Measurements from ENCODE around the gene COL6A1. TPM values are rescaled to one million over a fixed set of nuclear protein-coding genes. Genes with fewer than 3 reads are reported as not detected.
"Not testable (repeated sequence)": the region's sequence is repeated elsewhere in the genome, so short reads cannot be mapped to it uniquely, and the experiment has no call there.

COL6A1 gene
- polyA plus RNA-seq, 2 of the 4 experiments (the other 2 are of a cell fraction), result 3.9 to 18.3 TPM

GRCh38 chr21:46005481-46005881 lies 23.9 kb downstream of the COL6A1 start:
- Histone ChIP-seq H3K4me2 (no peak overlapping the region), H3K27ac (no peak overlapping the region), H3K9me3 (no peaks in the 10 kb centered on the region; the same call in 2 of the 3 replicates), H3K4me1 (no peaks in the 10 kb centered on the region), H3K4me3 (no peak overlapping the region)
- ATAC-seq, result no peak
- TF ChIP-seq RFX5 (IDR thresholded peaks at IDR 0.05), result no peak
- WGBS (ENCODE audit: missing lambda C conversion rate), result 91% methylated on average over 12 of the region's 20 CpGs
- no peak for FAIRE-seq
- ChIA-PET POLR2A (no interaction called here), CTCF (no interaction called here)
- DNase-seq (ENCODE audit: low read depth in 1 of 2, low spot score in 1 of 2), result no peak

- H3K27ac ChIP-seq; H3K4me1 ChIP-seq; POLR2A ChIA-PET; H3K4me2 ChIP-seq; DNase-seq (ENCODE audit: low read depth in 1 of 2, low spot score in 1 of 2); H3K4me3 ChIP-seq; ATAC-seq; FAIRE-seq; H3K9me3 ChIP-seq; CTCF ChIA-PET: not testable (repeated sequence)
- WGBS (ENCODE audit: missing lambda C conversion rate), result no CpG with 5 or more reads among the region's 64 CpGs
Observed at GRCh38 chr21:46005894-46006546, 24.4 kb downstream of the COL6A1 start.

GRCh38 chr21:46006547-46007491 lies 25.2 kb downstream of the COL6A1 start:
- POLR2A ChIA-PET, result no interaction called here
- Histone ChIP-seq H3K9me3 (no peaks in the 10 kb centered on the region; the same call in 2 of the 3 replicates), H3K4me3 (no peak overlapping the region), H3K4me1 (no peaks in the 10 kb centered on the region), H3K27ac (no peak overlapping the region), H3K4me2 (no peak overlapping the region)
- CTCF ChIA-PET, result no interaction called here
- FAIRE-seq (no peak), ATAC-seq (no peak), DNase-seq (ENCODE audit: low read depth in 1 of 2, low spot score in 1 of 2) (no peak)
- TF ChIP-seq SMC3 (IDR thresholded peaks at IDR 0.05) (no peak), HDAC2 (IDR thresholded peaks at IDR 0.05) (no peak), EHF (CRISPR knock-in tag; IDR thresholded peaks at IDR 0.05) (no peak), ZNF302 (CRISPR knock-in tag; IDR thresholded peaks at IDR 0.05) (no peak), CBX8 (IDR thresholded peaks at IDR 0.05) (no peak), NR3C1 (IDR thresholded peaks at IDR 0.05) (no peak), NFE2L2 (conservative IDR thresholded peaks at IDR 0.05; ENCODE audit: low read length) (no peak), CBX2 (IDR thresholded peaks at IDR 0.05; ENCODE audit: borderline replicate concordance, low read depth) (no peak), HEYL (CRISPR knock-in tag; IDR thresholded peaks at IDR 0.05) (no peak), MYC (IDR thresholded peaks at IDR 0.05; ENCODE audit: borderline replicate concordance, low read length) (no peak), KDM1A (IDR thresholded peaks at IDR 0.05; ENCODE audit: low read depth) (no peak), REST (IDR thresholded peaks at IDR 0.05) (no peak), RCOR1 (IDR thresholded peaks at IDR 0.05; ENCODE audit: low read depth, low read length) (no peak), CHD2 (IDR thresholded peaks at IDR 0.05; ENCODE audit: low read length, partially characterized antibody) (no peak), HMGXB4 (CRISPR knock-in tag; IDR thresholded peaks at IDR 0.05; ENCODE audit: borderline replicate concordance) (no peak), RNF2 (IDR thresholded peaks at IDR 0.05; ENCODE audit: borderline replicate concordance, low read depth) (no peak), HES2 (IDR thresholded peaks at IDR 0.05) (no peak)
- WGBS (ENCODE audit: missing lambda C conversion rate), result 93% methylated on average over 17 of the region's 40 CpGs

Measured in A549 (cell line).